Measurements from ENCODE around the gene SNX27.

GRCh38 chr1:151581921-151582320 lies 29.9 kb upstream of the SNX27 start:
- no peak for TF ChIP-seq CTCF (IDR thresholded peaks at IDR 0.05)
- no peak for TF ChIP-seq POLR2A (IDR thresholded peaks at IDR 0.05)
